ENCODE results near the gene STX8.
"Not testable (repeated sequence)": the region's sequence is repeated elsewhere in the genome, so short reads cannot be mapped to it uniquely, and the experiment has no call there.

Gene STX8

DNA sequence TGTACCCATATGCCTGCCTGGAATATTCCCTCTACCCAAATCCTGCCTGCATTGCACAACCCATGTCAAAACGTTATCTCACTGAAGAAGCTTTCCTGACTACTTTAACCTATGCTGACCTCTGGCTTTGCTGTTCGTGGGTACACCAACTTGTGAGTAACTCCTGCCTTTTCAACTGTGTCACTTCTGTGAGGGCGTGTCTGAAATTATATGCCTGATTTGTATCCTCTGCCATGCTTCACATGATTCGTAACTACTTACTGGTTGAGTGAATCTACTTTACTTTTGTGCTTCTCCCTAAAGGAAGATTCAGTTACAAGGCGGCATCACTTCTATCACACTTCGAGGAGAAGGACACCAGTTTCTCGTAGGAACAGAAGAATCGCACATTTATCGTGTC lies 36.4 kb upstream of the STX8 start:
- Histone ChIP-seq H3K27ac (ENCODE audit: low read length) (no peak overlapping the region), H3K4me2 (ENCODE audit: insufficient read depth, low read length) (no peak overlapping the region), H3K4me1 (ENCODE audit: insufficient read depth, low read length) (no peaks in the 10 kb centered on the region), H3K27me3 (ENCODE audit: insufficient read depth, low read length, poor library complexity) (no peaks in the 10 kb centered on the region), H3K36me3 (ENCODE audit: insufficient read depth, low read length) (no peaks in the 10 kb centered on the region), H4K20me1 (ENCODE audit: insufficient read depth, low read length) (no peaks in the 10 kb centered on the region), H3K9ac (ENCODE audit: low read depth, low read length) (no peak overlapping the region), H3K9me3 (ENCODE audit: insufficient read depth, low read length, severe bottlenecking) (no peaks in the 10 kb centered on the region), H3K4me3 (ENCODE audit: low read depth in 1 of 2, low read length in 2 of 2) (no peak overlapping the region), H2AFZ (ENCODE audit: low read depth, low read length) (no peak overlapping the region), H3K79me2 (ENCODE audit: insufficient read depth, low read length) (no peaks in the 10 kb centered on the region)
- DNase-seq (no peak), ATAC-seq (ENCODE audit: insufficient read depth, low read depth) (no peak)
- TF ChIP-seq, protein P1, sequence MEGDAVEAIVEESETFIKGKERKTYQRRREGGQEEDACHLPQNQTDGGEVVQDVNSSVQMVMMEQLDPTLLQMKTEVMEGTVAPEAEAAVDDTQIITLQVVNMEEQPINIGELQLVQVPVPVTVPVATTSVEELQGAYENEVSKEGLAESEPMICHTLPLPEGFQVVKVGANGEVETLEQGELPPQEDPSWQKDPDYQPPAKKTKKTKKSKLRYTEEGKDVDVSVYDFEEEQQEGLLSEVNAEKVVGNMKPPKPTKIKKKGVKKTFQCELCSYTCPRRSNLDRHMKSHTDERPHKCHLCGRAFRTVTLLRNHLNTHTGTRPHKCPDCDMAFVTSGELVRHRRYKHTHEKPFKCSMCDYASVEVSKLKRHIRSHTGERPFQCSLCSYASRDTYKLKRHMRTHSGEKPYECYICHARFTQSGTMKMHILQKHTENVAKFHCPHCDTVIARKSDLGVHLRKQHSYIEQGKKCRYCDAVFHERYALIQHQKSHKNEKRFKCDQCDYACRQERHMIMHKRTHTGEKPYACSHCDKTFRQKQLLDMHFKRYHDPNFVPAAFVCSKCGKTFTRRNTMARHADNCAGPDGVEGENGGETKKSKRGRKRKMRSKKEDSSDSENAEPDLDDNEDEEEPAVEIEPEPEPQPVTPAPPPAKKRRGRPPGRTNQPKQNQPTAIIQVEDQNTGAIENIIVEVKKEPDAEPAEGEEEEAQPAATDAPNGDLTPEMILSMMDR (IDR thresholded peaks at IDR 0.05; ENCODE audit: borderline replicate concordance, extremely low read depth, low read length, poor library complexity, severe bottlenecking) = no peak
- no peak for TF ChIP-seq EZH2 (IDR thresholded peaks at IDR 0.05; ENCODE audit: borderline replicate concordance, low read depth, low read length, severe bottlenecking)

DNA sequence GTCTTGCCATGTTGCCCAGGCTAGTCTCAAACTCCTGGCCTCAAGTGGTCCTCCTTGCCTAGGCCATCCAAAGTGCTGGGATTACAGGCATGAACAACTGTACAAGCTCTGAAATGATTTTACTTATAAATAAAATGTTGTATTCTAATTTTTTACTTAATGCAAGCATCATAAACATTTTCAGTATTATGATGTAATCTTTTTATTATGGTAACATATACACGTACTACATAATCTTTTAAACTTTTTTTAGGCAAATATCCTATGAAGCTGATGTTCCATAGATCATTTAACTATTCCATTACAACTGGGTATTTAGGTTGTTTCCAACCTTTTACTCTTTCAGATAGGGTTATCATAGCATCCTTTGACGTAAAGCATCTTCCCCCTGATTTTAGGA lies 35.9 kb upstream of the STX8 start:
- H3K9me3 ChIP-seq (ENCODE audit: insufficient read depth, low read length, severe bottlenecking) = no peaks in the 10 kb centered on the region
- no peaks in the 10 kb centered on the region for H3K79me2 ChIP-seq (ENCODE audit: insufficient read depth, low read length)
- no peaks in the 10 kb centered on the region for H3K27me3 ChIP-seq (ENCODE audit: insufficient read depth, low read length, poor library complexity)
- no peaks in the 10 kb centered on the region for H3K4me1 ChIP-seq (ENCODE audit: insufficient read depth, low read length)
- DNase-seq (no peak), ATAC-seq (ENCODE audit: insufficient read depth, low read depth) (no peak)
- H2AFZ ChIP-seq (ENCODE audit: low read depth, low read length) = no peak overlapping the region
- no peaks in the 10 kb centered on the region for H4K20me1 ChIP-seq (ENCODE audit: insufficient read depth, low read length)
- H3K27ac ChIP-seq (ENCODE audit: low read length) = no peak overlapping the region
- no peak overlapping the region for H3K4me3 ChIP-seq (ENCODE audit: low read depth in 1 of 2, low read length in 2 of 2)
- H3K9ac ChIP-seq (ENCODE audit: low read depth, low read length) = no peak overlapping the region
- H3K4me2 ChIP-seq (ENCODE audit: insufficient read depth, low read length) = no peak overlapping the region
- TF ChIP-seq, protein P1 (IDR thresholded peaks at IDR 0.05; ENCODE audit: borderline replicate concordance, extremely low read depth, low read length, poor library complexity, severe bottlenecking) = no peak
- no peak for TF ChIP-seq EZH2 (IDR thresholded peaks at IDR 0.05; ENCODE audit: borderline replicate concordance, low read depth, low read length, severe bottlenecking)
- no peaks in the 10 kb centered on the region for H3K36me3 ChIP-seq (ENCODE audit: insufficient read depth, low read length)

DNA sequence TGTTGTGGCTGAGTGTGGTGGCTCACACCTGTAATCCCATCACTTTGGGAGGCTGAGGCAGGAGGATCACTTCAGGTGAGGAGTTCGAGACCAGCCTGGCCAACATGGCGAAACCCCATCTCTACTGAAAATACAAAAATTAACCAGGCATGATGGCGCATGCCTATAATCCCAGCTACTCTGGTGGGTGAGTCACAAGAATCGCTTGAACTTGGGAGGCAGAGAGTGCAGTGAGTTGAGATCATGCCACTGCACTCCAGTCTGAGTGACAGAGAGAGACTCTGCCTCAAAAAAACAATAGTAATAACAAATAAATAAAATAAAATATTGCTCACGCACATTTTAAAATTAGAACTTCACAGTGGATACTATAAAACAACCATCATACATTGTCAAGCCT lies 31.4 kb upstream of the STX8 start:
- not testable (repeated sequence) for H3K9me3 ChIP-seq (ENCODE audit: insufficient read depth, low read length, severe bottlenecking); H3K79me2 ChIP-seq (ENCODE audit: insufficient read depth, low read length); H3K27me3 ChIP-seq (ENCODE audit: insufficient read depth, low read length, poor library complexity); H3K4me1 ChIP-seq (ENCODE audit: insufficient read depth, low read length); H3K36me3 ChIP-seq (ENCODE audit: insufficient read depth, low read length); H3K9ac ChIP-seq (ENCODE audit: low read depth, low read length); H3K4me2 ChIP-seq (ENCODE audit: insufficient read depth, low read length); ATAC-seq (ENCODE audit: insufficient read depth, low read depth); H3K4me3 ChIP-seq (ENCODE audit: low read depth in 1 of 2, low read length in 2 of 2); H2AFZ ChIP-seq (ENCODE audit: low read depth, low read length); DNase-seq; H4K20me1 ChIP-seq (ENCODE audit: insufficient read depth, low read length); H3K27ac ChIP-seq (ENCODE audit: low read length)

DNA sequence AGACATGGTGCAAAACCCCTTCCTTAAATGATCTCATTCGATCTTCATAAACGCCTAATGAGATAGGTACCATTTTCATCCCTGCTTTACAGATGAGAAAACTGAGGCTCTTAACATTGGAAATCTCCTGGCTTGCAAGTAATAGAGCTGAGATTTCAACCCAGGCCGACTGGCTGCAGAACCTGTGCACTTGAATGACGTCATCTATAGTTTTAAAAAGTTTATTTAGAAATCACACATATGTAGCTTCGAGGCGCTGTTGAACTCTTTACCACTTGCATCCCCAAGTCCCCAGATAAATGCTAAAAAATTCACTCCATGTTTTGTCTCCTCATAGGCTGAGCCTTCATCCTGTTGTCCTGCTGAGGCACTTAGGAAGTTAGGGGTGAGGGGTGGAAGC lies 30.8 kb upstream of the STX8 start:
- TF ChIP-seq, protein P1 (IDR thresholded peaks at IDR 0.05; ENCODE audit: borderline replicate concordance, extremely low read depth, low read length, poor library complexity, severe bottlenecking) = no peak
- no peak for TF ChIP-seq EZH2 (IDR thresholded peaks at IDR 0.05; ENCODE audit: borderline replicate concordance, low read depth, low read length, severe bottlenecking)
- Histone ChIP-seq H3K4me1 (ENCODE audit: insufficient read depth, low read length) (no peaks in the 10 kb centered on the region), H2AFZ (ENCODE audit: low read depth, low read length) (no peak overlapping the region), H3K27me3 (ENCODE audit: insufficient read depth, low read length, poor library complexity) (no peaks in the 10 kb centered on the region), H3K36me3 (ENCODE audit: insufficient read depth, low read length) (no peaks in the 10 kb centered on the region), H3K79me2 (ENCODE audit: insufficient read depth, low read length) (no peaks in the 10 kb centered on the region), H3K9ac (ENCODE audit: low read depth, low read length) (no peak overlapping the region), H3K9me3 (ENCODE audit: insufficient read depth, low read length, severe bottlenecking) (no peaks in the 10 kb centered on the region), H3K4me3 (ENCODE audit: low read depth in 1 of 2, low read length in 2 of 2) (no peak overlapping the region), H3K4me2 (ENCODE audit: insufficient read depth, low read length) (no peak overlapping the region), H3K27ac (ENCODE audit: low read length) (no peak overlapping the region), H4K20me1 (ENCODE audit: insufficient read depth, low read length) (no peaks in the 10 kb centered on the region)
- ATAC-seq (ENCODE audit: insufficient read depth, low read depth) (no peak), DNase-seq (no peak)

DNA sequence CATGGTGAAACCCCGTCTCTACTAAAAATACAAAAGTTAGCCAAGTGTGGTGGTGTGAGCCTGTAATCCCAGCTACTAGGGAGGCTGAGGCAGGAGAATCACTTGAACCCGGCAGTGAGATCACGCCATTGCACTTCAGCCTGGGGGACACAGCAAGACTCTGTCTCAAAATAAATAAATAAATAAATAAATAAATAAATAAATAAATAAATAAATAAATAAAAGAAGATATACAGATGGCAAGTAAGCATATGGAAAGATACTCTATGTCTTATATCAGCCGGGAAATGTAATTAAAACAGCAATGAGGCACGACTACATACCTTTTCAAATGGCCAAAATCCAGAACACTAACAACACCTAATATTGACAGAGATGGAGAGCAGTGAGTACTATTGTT lies 29.0 kb upstream of the STX8 start:
- not testable (repeated sequence) for H3K4me3 ChIP-seq (ENCODE audit: low read depth in 1 of 2, low read length in 2 of 2); H3K9me3 ChIP-seq (ENCODE audit: insufficient read depth, low read length, severe bottlenecking); H3K79me2 ChIP-seq (ENCODE audit: insufficient read depth, low read length); H4K20me1 ChIP-seq (ENCODE audit: insufficient read depth, low read length); H3K4me1 ChIP-seq (ENCODE audit: insufficient read depth, low read length); H3K36me3 ChIP-seq (ENCODE audit: insufficient read depth, low read length); H3K27ac ChIP-seq (ENCODE audit: low read length); ATAC-seq (ENCODE audit: insufficient read depth, low read depth); H3K4me2 ChIP-seq (ENCODE audit: insufficient read depth, low read length); H2AFZ ChIP-seq (ENCODE audit: low read depth, low read length); DNase-seq; H3K9ac ChIP-seq (ENCODE audit: low read depth, low read length); H3K27me3 ChIP-seq (ENCODE audit: insufficient read depth, low read length, poor library complexity)

Data from DND-41 (cell line).